ENCODE measurements around the gene PINLYP. TPM values are rescaled to one million over a fixed set of nuclear protein-coding genes. Genes with fewer than 3 reads are reported as not detected.
A peak's percentile ranks its signal among the peaks of the same experiment; 100 is the strongest.

The PINLYP gene
- total and polyA plus RNA-seq, 2 donors (not counting 3 experiments of a cell fraction or from before 2014, with no cell fraction given): 5.5 TPM

DNA sequence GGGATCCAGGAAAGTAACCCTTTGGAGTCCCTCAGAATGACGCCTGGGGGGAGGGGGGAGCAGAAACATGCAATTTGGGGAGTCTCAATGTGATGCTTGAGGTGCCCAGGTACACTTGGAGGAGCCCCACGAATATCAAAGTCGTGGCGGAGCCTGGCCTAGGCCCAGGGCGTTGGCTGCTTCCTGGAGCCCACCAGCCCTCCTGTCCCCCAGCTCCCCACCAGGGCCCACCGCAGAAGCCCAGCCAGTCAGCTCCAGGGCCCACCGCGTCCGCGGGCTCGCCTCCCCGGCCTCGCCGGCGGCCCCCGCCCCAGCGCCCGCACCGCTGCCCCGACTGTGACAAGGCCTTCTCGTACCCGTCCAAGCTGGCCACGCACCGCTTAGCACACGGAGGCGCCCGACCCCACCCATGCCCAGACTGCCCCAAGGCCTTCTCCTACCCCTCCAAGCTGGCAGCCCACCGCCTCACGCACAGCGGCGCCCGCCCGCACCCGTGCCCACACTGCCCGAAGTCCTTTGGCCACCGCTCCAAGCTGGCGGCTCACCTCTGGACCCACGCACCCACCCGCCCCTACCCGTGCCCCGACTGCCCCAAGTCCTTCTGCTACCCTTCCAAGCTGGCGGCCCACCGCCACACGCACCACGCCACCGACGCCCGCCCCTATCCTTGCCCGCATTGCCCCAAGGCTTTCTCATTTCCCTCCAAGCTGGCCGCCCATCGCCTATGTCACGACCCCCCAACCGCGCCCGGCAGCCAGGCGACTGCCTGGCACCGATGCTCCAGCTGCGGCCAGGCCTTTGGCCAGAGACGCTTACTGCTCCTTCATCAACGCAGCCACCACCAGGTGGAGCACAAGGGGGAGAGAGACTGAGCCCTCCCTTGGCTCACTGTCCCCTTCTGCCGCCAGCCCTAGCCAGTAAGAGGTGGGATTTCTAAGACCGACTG, 40.5 kb upstream of the PINLYP start:
- no peak overlapping the region for H3K4me2 ChIP-seq (ENCODE audit: insufficient read depth, low read length)
- dilution Hi-C loops (cut with MboI; ENCODE audit: extremely low pct_ligation_motif_present, low sequenced_read_pairs) (no loop called here), intact Hi-C loops (cut with micrococcal nuclease) (loop anchor here (1.0 to 2.0 kb wide), 5 partner anchors 20 to 250 kb away; partner anchors contain the start of genes PINLYP and XRCC1)
- FAIRE-seq (peak; percentile 86), DNase-seq (ENCODE audit: low read depth, low spot score) (peak; percentile 66)
- H3K9me3 ChIP-seq (replicated peaks; ENCODE audit: control insufficient read depth, insufficient read depth, low read length): no peaks in the 10 kb centered on the region
- no peak overlapping the region for H3K4me3 ChIP-seq (replicated peaks in 1 of 3; ENCODE audit: insufficient read depth in 1 of 3, low read depth in 1 of 3, low read length in 3 of 3)
- no peak overlapping the region for H3K27ac ChIP-seq (ENCODE audit: insufficient read depth, low read depth, low read length)
- no peak for TF ChIP-seq POLR2AphosphoS5 (IDR thresholded peaks at IDR 0.05; ENCODE audit: insufficient read depth, low read depth, low read length)
- TF ChIP-seq, protein P1, sequence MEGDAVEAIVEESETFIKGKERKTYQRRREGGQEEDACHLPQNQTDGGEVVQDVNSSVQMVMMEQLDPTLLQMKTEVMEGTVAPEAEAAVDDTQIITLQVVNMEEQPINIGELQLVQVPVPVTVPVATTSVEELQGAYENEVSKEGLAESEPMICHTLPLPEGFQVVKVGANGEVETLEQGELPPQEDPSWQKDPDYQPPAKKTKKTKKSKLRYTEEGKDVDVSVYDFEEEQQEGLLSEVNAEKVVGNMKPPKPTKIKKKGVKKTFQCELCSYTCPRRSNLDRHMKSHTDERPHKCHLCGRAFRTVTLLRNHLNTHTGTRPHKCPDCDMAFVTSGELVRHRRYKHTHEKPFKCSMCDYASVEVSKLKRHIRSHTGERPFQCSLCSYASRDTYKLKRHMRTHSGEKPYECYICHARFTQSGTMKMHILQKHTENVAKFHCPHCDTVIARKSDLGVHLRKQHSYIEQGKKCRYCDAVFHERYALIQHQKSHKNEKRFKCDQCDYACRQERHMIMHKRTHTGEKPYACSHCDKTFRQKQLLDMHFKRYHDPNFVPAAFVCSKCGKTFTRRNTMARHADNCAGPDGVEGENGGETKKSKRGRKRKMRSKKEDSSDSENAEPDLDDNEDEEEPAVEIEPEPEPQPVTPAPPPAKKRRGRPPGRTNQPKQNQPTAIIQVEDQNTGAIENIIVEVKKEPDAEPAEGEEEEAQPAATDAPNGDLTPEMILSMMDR (IDR thresholded peaks at IDR 0.05; ENCODE audit: extremely low read depth in 1 of 2, insufficient read depth in 1 of 2, low read depth in 1 of 2, low read length in 2 of 2): peak; percentile 70 to 84
- no peak for TF ChIP-seq POLR2A (IDR thresholded peaks at IDR 0.05; ENCODE audit: low read depth, low read length)
- H3K27me3 ChIP-seq (ENCODE audit: control insufficient read depth in 2 of 2, insufficient read depth in 2 of 2, low read length in 2 of 2): no peaks in the 10 kb centered on the region
- H3K9ac ChIP-seq (replicated peaks; ENCODE audit: extremely low read depth, insufficient read depth, low read length): no peak overlapping the region
- BruUV-seq (replicated peaks): no TSS peak
- H2AFZ ChIP-seq (ENCODE audit: low read depth, low read length): no peak overlapping the region
- ChIA-PET CTCF (interaction anchor here (0.7 to 6.2 kb wide), 24 partner anchors 10 to 416 kb away, joined by 3 to 118 read pairs (median 5); partner anchors contain the start of genes IRGQ, PINLYP, XRCC1 and ZNF221), POLR2A (interaction anchor here (1.0 to 1.1 kb wide), 2 partner anchors 60 to 127 kb away, joined by 3 to 6 read pairs; no protein-coding TSS in a partner anchor)
- H4K20me1 ChIP-seq (replicated peaks; ENCODE audit: control insufficient read depth, extremely low read depth, insufficient read depth, low read length): no peaks in the 10 kb centered on the region
- peaks cover 10% of the 10 kb centered on the region for H3K4me1 ChIP-seq (ENCODE audit: control insufficient read depth, extremely low read depth, insufficient read depth, low read length)
- H3K36me3 ChIP-seq (ENCODE audit: control insufficient read depth in 2 of 2, extremely low read depth in 1 of 2, insufficient read depth in 2 of 2, low read length in 2 of 2): peaks cover 0 to under 1% of the 10 kb centered on the region in 2 experiments
- H3K79me2 ChIP-seq (ENCODE audit: control insufficient read depth, insufficient read depth, low read length): no peaks in the 10 kb centered on the region
- H3K9me1 ChIP-seq (replicated peaks; ENCODE audit: control insufficient read depth, extremely low read depth, insufficient read depth, low read length): no peaks in the 10 kb centered on the region

DNA sequence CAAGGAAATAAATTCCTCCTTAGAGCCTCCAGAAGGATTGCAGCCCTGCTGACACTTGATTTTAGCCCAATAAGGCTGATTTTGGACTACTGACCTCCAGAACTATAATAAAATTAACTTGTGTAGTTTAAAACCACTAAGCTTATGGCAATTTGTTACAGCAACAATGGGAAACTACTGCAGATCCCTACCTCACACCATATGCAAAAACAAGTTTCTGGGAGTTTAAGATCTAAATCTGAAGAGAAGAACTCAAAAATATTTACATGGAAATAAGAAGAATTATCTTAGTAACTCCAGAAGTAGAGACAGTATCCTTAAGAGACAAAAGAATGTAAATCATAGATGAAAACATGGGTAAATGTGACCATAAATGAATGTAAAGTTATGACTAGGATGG, 36.7 kb upstream of the PINLYP start:
- POLR2A ChIA-PET: no interaction called here
- intact Hi-C loops (cut with micrococcal nuclease): no loop called here
- no peak overlapping the region for H3K4me2 ChIP-seq (ENCODE audit: insufficient read depth, low read length)
- dilution Hi-C loops (cut with MboI; ENCODE audit: extremely low pct_ligation_motif_present, low sequenced_read_pairs): no loop called here
- DNase-seq (ENCODE audit: low read depth, low spot score) (no peak), FAIRE-seq (no peak)
- H4K20me1 ChIP-seq (replicated peaks; ENCODE audit: control insufficient read depth, extremely low read depth, insufficient read depth, low read length): no peaks in the 10 kb centered on the region
- no peak overlapping the region for H3K4me3 ChIP-seq (replicated peaks in 1 of 3; ENCODE audit: insufficient read depth in 1 of 3, low read depth in 1 of 3, low read length in 3 of 3)
- no peaks in the 10 kb centered on the region for H3K79me2 ChIP-seq (ENCODE audit: control insufficient read depth, insufficient read depth, low read length)
- BruUV-seq (replicated peaks): no TSS peak
- no peaks in the 10 kb centered on the region for H3K9me1 ChIP-seq (replicated peaks; ENCODE audit: control insufficient read depth, extremely low read depth, insufficient read depth, low read length)
- no peaks in the 10 kb centered on the region for H3K9me3 ChIP-seq (replicated peaks; ENCODE audit: control insufficient read depth, insufficient read depth, low read length)
- CTCF ChIA-PET: no interaction called here
- no peak overlapping the region for H3K27ac ChIP-seq (ENCODE audit: insufficient read depth, low read depth, low read length)
- TF ChIP-seq POLR2A (IDR thresholded peaks at IDR 0.05; ENCODE audit: low read depth, low read length) (no peak), FOS (IDR thresholded peaks at IDR 0.05; ENCODE audit: borderline replicate concordance, insufficient read depth, low read length) (no peak), JUN (IDR thresholded peaks at IDR 0.05; ENCODE audit: borderline replicate concordance, insufficient read depth, insufficient read length, low read depth) (no peak), EZH2 (IDR thresholded peaks at IDR 0.05; ENCODE audit: borderline replicate concordance, low read depth, low read length, severe bottlenecking) (no peak), GATA2 (IDR thresholded peaks at IDR 0.05; ENCODE audit: insufficient read depth, insufficient read length, low read depth, low read length) (no peak), POLR2AphosphoS5 (IDR thresholded peaks at IDR 0.05; ENCODE audit: insufficient read depth, low read depth, low read length) (no peak)
- TF ChIP-seq, protein P1 (IDR thresholded peaks at IDR 0.05; ENCODE audit: extremely low read depth in 1 of 2, insufficient read depth in 1 of 2, low read depth in 1 of 2, low read length in 2 of 2): no peak
- TF ChIP-seq, protein P2, sequence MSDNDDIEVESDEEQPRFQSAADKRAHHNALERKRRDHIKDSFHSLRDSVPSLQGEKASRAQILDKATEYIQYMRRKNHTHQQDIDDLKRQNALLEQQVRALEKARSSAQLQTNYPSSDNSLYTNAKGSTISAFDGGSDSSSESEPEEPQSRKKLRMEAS (IDR thresholded peaks at IDR 0.05; ENCODE audit: insufficient read depth, insufficient read length): no peak
- H3K4me1 ChIP-seq (ENCODE audit: control insufficient read depth, extremely low read depth, insufficient read depth, low read length): peaks cover 5% of the 10 kb centered on the region
- peaks cover 5 to 20% of the 10 kb centered on the region in 2 experiments for H3K36me3 ChIP-seq (ENCODE audit: control insufficient read depth in 2 of 2, extremely low read depth in 1 of 2, insufficient read depth in 2 of 2, low read length in 2 of 2)
- H3K9ac ChIP-seq (replicated peaks; ENCODE audit: extremely low read depth, insufficient read depth, low read length): no peak overlapping the region
- H3K27me3 ChIP-seq (ENCODE audit: control insufficient read depth in 2 of 2, insufficient read depth in 2 of 2, low read length in 2 of 2): no peaks in the 10 kb centered on the region
- no peak overlapping the region for H2AFZ ChIP-seq (ENCODE audit: low read depth, low read length)

Data from endothelial cell of umbilical vein (primary cell).